CD4-positive, alpha-beta T cell (primary cell): ENCODE data around the gene TNFRSF1B. TPM values are rescaled to one million over a fixed set of nuclear protein-coding genes. Genes with fewer than 3 reads are reported as not detected.
A peak's percentile ranks its signal among the peaks of the same experiment; 100 is the strongest.

Experiments
- ATAC-seq: fragments of 200-7000 bp; cut with Tn5 transposase; one replicate; pipeline ENCODE4 v1.10.0; 2022; ENCODE audit warnings: mild to moderate bottlenecking; ENCODE audit not compliant: poor library complexity
- CTCF ChIA-PET: fragments of 350-600 bp; sonication (Branson Sonifier 250); formaldehyde crosslinking; loops from one replicate; lab custom pipeline; 2021; ENCODE audit warnings: antibody characterized with exemption, inconsistent platforms; lab: Charles Lee
- POLR2A ChIA-PET: fragments of 350-600 bp; sonication (Branson Sonifier 250); formaldehyde crosslinking; loops from one replicate; lab custom pipeline; 2021; ENCODE audit warnings: antibody characterized with exemption, inconsistent platforms; lab: Charles Lee
- DNase-seq, 14 experiments: peaks; one replicate each; pipeline ENCODE4 v3.0.0-alpha.2; 2013 to 2020; ENCODE audit warnings: mixed read lengths in 2 of 14
- H3K27ac ChIP-seq, 2 donors: one replicate each; pipeline versions ENCODE4 v1.5.1 to v1.7.0; 2013; ENCODE audit warnings: low read length in 2 of 2, low read depth in 1 of 2, mild to moderate bottlenecking in 1 of 2
- H3K27me3 ChIP-seq, 2 experiments: 1 replicate in 1 of 2; 2 replicates in 1 of 2; pipeline versions ENCODE4 v1.6.1 to v1.7.0; 2013; ENCODE audit warnings: low read length in 2 of 2, control low read depth in 1 of 2, mild to moderate bottlenecking in 1 of 2, moderate library complexity in 1 of 2; ENCODE audit not compliant: insufficient read depth in 2 of 2, control insufficient read depth in 1 of 2
- H3K36me3 ChIP-seq: one replicate; pipeline ENCODE4 v1.6.1; 2013; ENCODE audit warnings: low read length, control low read depth; ENCODE audit not compliant: insufficient read depth
- H3K4me1 ChIP-seq: one replicate; pipeline ENCODE4 v1.6.1; 2013; ENCODE audit warnings: low read length, control low read depth; ENCODE audit not compliant: insufficient read depth
- H3K4me3 ChIP-seq: one replicate; pipeline ENCODE4 v1.5.1; 2013; ENCODE audit warnings: mild to moderate bottlenecking, low read length, moderate library complexity
- H3K9me3 ChIP-seq, 2 experiments: 1 replicate in 1 of 2; 2 replicates in 1 of 2; pipeline versions ENCODE4 v1.6.1 to v1.7.0; 2013; ENCODE audit warnings: low read length in 2 of 2, mild to moderate bottlenecking in 2 of 2, control low read depth in 1 of 2, moderate library complexity in 1 of 2; ENCODE audit not compliant: control insufficient read depth in 1 of 2, insufficient read depth in 1 of 2
- H3K27ac Mint-ChIP-seq: one replicate; pipeline ENCODE4 v1.8.0; 2020; ENCODE audit warnings: mixed read lengths
- H3K27me3 Mint-ChIP-seq: one replicate; pipeline ENCODE4 v1.8.0; 2021; ENCODE audit warnings: mixed read lengths
- H3K36me3 Mint-ChIP-seq: one replicate; pipeline ENCODE4 v1.8.0; 2021; ENCODE audit warnings: low read depth, mixed read lengths
- H3K4me1 Mint-ChIP-seq: one replicate; pipeline ENCODE4 v1.8.0; 2021; ENCODE audit warnings: low read depth, mixed read lengths
- H3K4me3 Mint-ChIP-seq: one replicate; pipeline ENCODE4 v1.8.0; 2020; ENCODE audit warnings: mild to moderate bottlenecking, mixed read lengths
- H3K9me3 Mint-ChIP-seq: one replicate; pipeline ENCODE4 v1.8.0; 2020; ENCODE audit warnings: mixed read lengths
- intact Hi-C, 2 experiments: fragments of 100-400 bp; cut with DNase I in 1 of 2; cut with micrococcal nuclease in 1 of 2; formaldehyde crosslinking; loops; one replicate each; pipeline versions ENCODE4 v1.15.1 to v1.9.0; 2023 to 2025; cut with DNase I, micrococcal nuclease
- total RNA-seq, 174 experiments: library from RNA in 2 of 174; stranded (reverse) in 2 of 174; gene quantifications; one replicate each; pipeline ENCODE4 v1.2.3 and lab custom pipeline; 2021 to 2026
- TF ChIP-seq, protein P1 (sequence below): fragments of 200-600 bp; IDR thresholded peaks from one replicate; pipeline ENCODE4 v1.8.0; 2022; ENCODE audit warnings: antibody characterized with exemption, mild to moderate bottlenecking

TNFRSF1B gene
- total RNA-seq, 2 experiments from 2014 or later, result 61.9 to 62.6 TPM

DNA sequence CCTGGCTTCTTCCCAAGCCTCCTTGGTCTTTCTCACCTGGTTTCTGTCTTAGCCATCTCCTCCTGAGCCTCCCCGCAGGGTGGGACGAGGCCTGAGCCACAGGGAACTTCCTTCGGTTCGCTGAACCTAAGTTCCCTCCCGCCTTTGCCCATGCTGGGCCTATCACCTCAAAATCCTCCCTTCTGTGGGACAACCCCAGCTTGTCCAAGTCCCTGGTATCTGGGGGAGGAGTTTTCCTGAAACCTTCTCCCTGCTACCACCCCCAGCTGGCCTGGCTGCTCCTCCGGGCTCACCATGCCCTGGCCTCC lies 35.4 kb downstream of the TNFRSF1B start:
- no peaks in the 10 kb centered on the region for H3K27me3 Mint-ChIP-seq
- intact Hi-C loops, result no loop called here
- TF ChIP-seq, protein P1, sequence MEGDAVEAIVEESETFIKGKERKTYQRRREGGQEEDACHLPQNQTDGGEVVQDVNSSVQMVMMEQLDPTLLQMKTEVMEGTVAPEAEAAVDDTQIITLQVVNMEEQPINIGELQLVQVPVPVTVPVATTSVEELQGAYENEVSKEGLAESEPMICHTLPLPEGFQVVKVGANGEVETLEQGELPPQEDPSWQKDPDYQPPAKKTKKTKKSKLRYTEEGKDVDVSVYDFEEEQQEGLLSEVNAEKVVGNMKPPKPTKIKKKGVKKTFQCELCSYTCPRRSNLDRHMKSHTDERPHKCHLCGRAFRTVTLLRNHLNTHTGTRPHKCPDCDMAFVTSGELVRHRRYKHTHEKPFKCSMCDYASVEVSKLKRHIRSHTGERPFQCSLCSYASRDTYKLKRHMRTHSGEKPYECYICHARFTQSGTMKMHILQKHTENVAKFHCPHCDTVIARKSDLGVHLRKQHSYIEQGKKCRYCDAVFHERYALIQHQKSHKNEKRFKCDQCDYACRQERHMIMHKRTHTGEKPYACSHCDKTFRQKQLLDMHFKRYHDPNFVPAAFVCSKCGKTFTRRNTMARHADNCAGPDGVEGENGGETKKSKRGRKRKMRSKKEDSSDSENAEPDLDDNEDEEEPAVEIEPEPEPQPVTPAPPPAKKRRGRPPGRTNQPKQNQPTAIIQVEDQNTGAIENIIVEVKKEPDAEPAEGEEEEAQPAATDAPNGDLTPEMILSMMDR, result no peak

DNA sequence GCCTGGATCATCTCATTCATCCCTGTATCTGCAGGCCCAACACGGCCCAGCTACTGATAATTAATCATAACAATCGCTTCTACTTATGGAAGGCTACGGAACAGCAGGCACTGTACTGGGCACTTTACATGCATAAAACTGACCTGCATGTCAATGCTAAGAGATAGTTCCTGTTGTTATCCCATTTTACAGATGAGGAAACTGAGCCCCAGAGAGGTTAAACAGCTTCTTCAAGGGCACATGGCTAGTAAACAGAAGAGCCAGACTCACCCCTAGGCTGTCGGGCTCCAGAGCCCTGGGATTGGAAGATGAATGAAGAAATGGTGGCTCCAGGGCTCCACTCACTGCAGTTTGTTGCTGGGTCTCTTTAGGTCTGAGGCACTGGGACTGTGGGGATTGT lies 35.8 kb downstream of the TNFRSF1B start:
- ATAC-seq (no peak), DNase-seq (no peak)
- no peaks in the 10 kb centered on the region for H3K9me3 ChIP-seq
- H3K4me3 Mint-ChIP-seq, result no peak overlapping the region
- H3K27ac Mint-ChIP-seq, result peak overlapping the region; percentile 80
- H3K36me3 ChIP-seq, result peaks cover 75% of the 10 kb centered on the region
- H3K9me3 Mint-ChIP-seq, result no peaks in the 10 kb centered on the region
- TF ChIP-seq, protein P1, result no peak
- ChIA-PET CTCF (interaction anchor here (1.0 to 7.3 kb wide), 2 partner anchors 38 to 78 kb away, joined by 3 to 42 read pairs; no protein-coding TSS in a partner anchor), POLR2A (interaction anchor here (0.9 kb wide), 1 partner anchor 25 kb away, joined by 3 read pairs; no protein-coding TSS in a partner anchor)
- H3K27me3 ChIP-seq, result no peaks in the 10 kb centered on the region
- H3K27ac ChIP-seq, result peak overlapping the region in 1 of 2 donors; percentile 13
- peaks cover 30% of the 10 kb centered on the region for H3K4me1 Mint-ChIP-seq
- peaks cover 43% of the 10 kb centered on the region for H3K36me3 Mint-ChIP-seq
- peaks cover 59% of the 10 kb centered on the region for H3K4me1 ChIP-seq
- no peaks in the 10 kb centered on the region for H3K27me3 Mint-ChIP-seq
- intact Hi-C loops, result no loop called here
- H3K4me3 ChIP-seq, result no peak overlapping the region

More for the DNA sequence above, 35.4 kb downstream of the TNFRSF1B start:
- ChIA-PET POLR2A (interaction anchor here (0.9 to 1.1 kb wide), 2 partner anchors 25 to 78 kb away, joined by 3 read pairs; no protein-coding TSS in a partner anchor), CTCF (interaction anchor here (1.0 to 7.3 kb wide), 2 partner anchors 37 to 78 kb away, joined by 3 to 42 read pairs; no protein-coding TSS in a partner anchor)
- Mint-ChIP-seq H3K4me1 (peaks cover 30% of the 10 kb centered on the region), H3K36me3 (peaks cover 43% of the 10 kb centered on the region), H3K9me3 (no peaks in the 10 kb centered on the region), H3K27ac (peak overlapping the region; percentile 80), H3K4me3 (no peak overlapping the region)
- ATAC-seq (no peak), DNase-seq (peak in 1 of 14 experiments; percentile 5)
- H3K9me3 ChIP-seq, result no peaks in the 10 kb centered on the region
- H3K4me3 ChIP-seq, result no peak overlapping the region
- H3K4me1 ChIP-seq, result peaks cover 59% of the 10 kb centered on the region
- peaks cover 76% of the 10 kb centered on the region for H3K36me3 ChIP-seq
- no peaks in the 10 kb centered on the region for H3K27me3 ChIP-seq
- H3K27ac ChIP-seq, result no peak overlapping the region

DNA sequence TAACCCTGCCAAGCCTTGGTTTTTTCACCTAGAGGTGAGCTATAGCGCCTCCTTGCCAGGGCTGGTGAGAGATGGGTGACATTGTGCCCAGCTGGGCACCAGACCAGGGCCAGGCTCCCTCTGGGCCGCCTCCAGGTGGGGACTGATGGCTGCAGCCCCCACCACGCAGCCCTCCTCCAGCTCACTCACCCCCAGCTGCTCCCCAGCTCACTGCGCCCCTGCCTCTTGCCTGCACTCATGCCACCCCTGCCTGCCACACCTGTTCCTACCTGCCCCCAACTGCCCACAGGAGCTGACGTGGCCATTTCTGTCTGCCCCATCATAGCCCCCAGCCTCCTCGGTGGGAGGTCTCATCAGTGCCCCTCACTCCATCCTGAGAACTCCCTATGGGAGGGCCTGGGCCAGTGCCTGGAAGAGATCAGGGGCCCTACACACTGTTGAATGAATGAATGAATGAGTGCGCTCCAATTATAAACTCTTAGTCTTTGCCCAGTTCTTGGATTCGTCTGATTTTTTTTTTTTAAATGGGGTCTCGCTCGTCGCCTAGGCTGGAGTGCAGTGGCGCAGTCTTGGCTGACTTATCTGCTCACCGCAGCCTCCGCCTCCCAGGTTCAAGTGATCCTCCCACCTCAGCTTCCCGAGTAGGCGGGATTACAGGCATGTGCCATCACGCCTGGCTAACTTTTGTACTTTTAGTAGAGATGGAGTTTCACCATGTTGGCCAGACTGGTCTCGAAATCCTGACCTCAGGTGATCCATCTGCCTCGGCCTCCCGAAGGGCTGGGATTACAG lies 36.6 kb downstream of the TNFRSF1B start:
- DNase-seq, result peak in 1 of 14 experiments; percentile 18

More for the DNA sequence above, 36.6 kb downstream of the TNFRSF1B start:
- H3K36me3 Mint-ChIP-seq, result peaks cover 50% of the 10 kb centered on the region
- H3K4me1 Mint-ChIP-seq, result peaks cover 34% of the 10 kb centered on the region
- Histone ChIP-seq H3K27me3 (no peaks in the 10 kb centered on the region), H3K4me1 (peaks cover 60% of the 10 kb centered on the region), H3K4me3 (no peak overlapping the region), H3K27ac (peak overlapping the region; percentile 50 to 52), H3K9me3 (no peaks in the 10 kb centered on the region), H3K36me3 (peaks cover 75% of the 10 kb centered on the region)
- intact Hi-C loops, result no loop called here
- H3K9me3 Mint-ChIP-seq, result no peaks in the 10 kb centered on the region
- H3K4me3 Mint-ChIP-seq, result no peak overlapping the region
- no peak for ATAC-seq
- peak overlapping the region; percentile 80 for H3K27ac Mint-ChIP-seq
- TF ChIP-seq, protein P1, result no peak
- ChIA-PET POLR2A (interaction anchor here (1.1 kb wide), 1 partner anchor 79 kb away, joined by 3 read pairs; no protein-coding TSS in a partner anchor), CTCF (interaction anchor here (1.0 to 7.3 kb wide), 2 partner anchors 39 to 79 kb away, joined by 3 to 42 read pairs; no protein-coding TSS in a partner anchor)
- no peaks in the 10 kb centered on the region for H3K27me3 Mint-ChIP-seq
